ENCODE results near the gene PDE8A.

- TF ChIP-seq ZNF274 (IDR thresholded peaks at IDR 0.05; ENCODE audit: insufficient read depth, insufficient read length) = no peak
- TF ChIP-seq ZNF207 (IDR thresholded peaks at IDR 0.05; ENCODE audit: borderline replicate concordance) = no peak
- TF ChIP-seq POLR2A (IDR thresholded peaks at IDR 0.05; ENCODE audit: low read depth, low read length) = no peak
- no peak for TF ChIP-seq NFIC (IDR thresholded peaks at IDR 0.05; ENCODE audit: low read depth, low read length)
- TF ChIP-seq CTCF (IDR thresholded peaks at IDR 0.05 in 2 of 3, conservative IDR thresholded peaks at IDR 0.05 in 1 of 3; ENCODE audit: control insufficient read depth in 2 of 3, extremely low read depth in 1 of 3, insufficient read depth in 1 of 3, low read depth in 3 of 3, low read length in 3 of 3) = no peak
- TF ChIP-seq CHD2 (IDR thresholded peaks at IDR 0.05; ENCODE audit: borderline replicate concordance, low read depth, low read length) = no peak
- no peak for TF ChIP-seq SP1 (IDR thresholded peaks at IDR 0.05; ENCODE audit: low read depth, low read length)
- no peak for TF ChIP-seq CBX3 (IDR thresholded peaks at IDR 0.05; ENCODE audit: borderline replicate concordance, low read depth)
These were observed 26.2 kb downstream of the PDE8A start for GRCh38 chr15:85007741-85008397.
